SK-N-SH (cell line): ENCODE data around the gene NCAPH2. TPM values are rescaled to one million over a fixed set of nuclear protein-coding genes. Genes with fewer than 3 reads are reported as not detected.

Experiments used
- CTCF ChIA-PET: fragments of 300-600, 350-600 bp; formaldehyde crosslinking; extraction: SDS; loops from one replicate; lab custom pipeline; 2021; lab: Yijun Ruan, JAX
- POLR2A ChIA-PET: fragments of 350-600 bp; sonication (Branson Sonifier 250); formaldehyde crosslinking; extraction: SDS; loops from one replicate; lab custom pipeline; 2020; ENCODE audit warnings: antibody characterized with exemption, inconsistent platforms; lab: Yijun Ruan, JAX
- DNase-seq: peaks from one replicate; pipeline ENCODE4 v3.0.0; 2012
- H2AFZ ChIP-seq: fragments of 200-600 bp; sonication (generic); 2 replicates; pipeline ENCODE4 v1.8.1; 2016; ENCODE audit warnings: antibody characterized with exemption, mild to moderate bottlenecking, low read depth
- H3F3A ChIP-seq: fragments of 200-600 bp; sonication (generic); replicated peaks from 2 replicates; pipeline ENCODE3; 2016; ENCODE audit warnings: antibody characterized with exemption, mild to moderate bottlenecking; ENCODE audit not compliant: insufficient read depth
- H3K27ac ChIP-seq, 2 experiments: fragments of 200-500 bp in 1 of 2; fragments of 200-600 bp in 1 of 2; sonication (Bioruptor generic) in 1 of 2; sonication (generic), shearing (Covaris generic) in 1 of 2; 2 replicates each; pipeline versions ENCODE4 v1.5.1 to v1.6.1; 2014 to 2016; ENCODE audit warnings: low read depth in 2 of 2, inconsistent platforms in 1 of 2, low read length in 1 of 2, mild to moderate bottlenecking in 1 of 2, mixed read lengths in 1 of 2
- H3K27me3 ChIP-seq: fragments of 200-600 bp; sonication (generic), shearing (Covaris generic); 2 replicates; pipeline ENCODE4 v1.6.1; 2016; ENCODE audit warnings: mixed run types; ENCODE audit not compliant: insufficient read depth
- H3K36me3 ChIP-seq, 2 experiments: fragments of 200-500 bp in 1 of 2; fragments of 200-600 bp in 1 of 2; sonication (Bioruptor generic) in 1 of 2; sonication (generic) in 1 of 2; replicated peaks in 1 of 2; 2 replicates each; pipeline versions ENCODE3 to v1.5.1; 2014 to 2016; ENCODE audit warnings: low read length in 1 of 2, mild to moderate bottlenecking in 1 of 2; ENCODE audit not compliant: insufficient read depth in 2 of 2, control insufficient read depth in 1 of 2
- H3K4me1 ChIP-seq, 2 experiments: fragments of 200-500 bp in 1 of 2; fragments of 200-600 bp in 1 of 2; sonication (Bioruptor generic) in 1 of 2; sonication (generic), shearing (Covaris generic) in 1 of 2; 2 replicates each; pipeline versions ENCODE4 v1.5.1 to v1.6.1; 2014 to 2016; ENCODE audit warnings: low read depth in 1 of 2, low read length in 1 of 2, mixed run types in 1 of 2; ENCODE audit not compliant: insufficient read depth in 2 of 2, control insufficient read depth in 1 of 2
- H3K4me2 ChIP-seq: fragments of 200-600 bp; sonication (generic), shearing (Covaris generic); 2 replicates; pipeline ENCODE4 v1.6.1; 2017; ENCODE audit warnings: mixed run types
- H3K4me3 ChIP-seq, 2 experiments: fragments of 200-500 bp in 1 of 2; fragments of 200-600 bp in 1 of 2; sonication (Bioruptor generic) in 1 of 2; sonication (generic), shearing (Covaris generic) in 1 of 2; 2 replicates each; pipeline versions ENCODE4 v1.5.1 to v1.8.1; 2014 to 2016; ENCODE audit warnings: low read depth in 2 of 2, inconsistent platforms in 1 of 2, low read length in 1 of 2, mild to moderate bottlenecking in 1 of 2, mixed read lengths in 1 of 2, moderate library complexity in 1 of 2
- H3K79me2 ChIP-seq: fragments of 200-600 bp; sonication (generic); 2 replicates; pipeline ENCODE4 v1.8.1; 2017; ENCODE audit warnings: mild to moderate bottlenecking; ENCODE audit not compliant: insufficient read depth
- H3K9ac ChIP-seq: fragments of 200-600 bp; sonication (generic); 2 replicates; pipeline ENCODE4 v1.6.1; 2017; ENCODE audit warnings: mixed run types
- H3K9me2 ChIP-seq: fragments of 200-600 bp; sonication (generic); 2 replicates; pipeline ENCODE4 v1.6.1; 2017; ENCODE audit warnings: mixed run types
- H3K9me3 ChIP-seq: fragments of 200-600 bp; sonication (generic); 2 replicates; pipeline ENCODE4 v1.6.1; 2017; ENCODE audit warnings: mixed run types, mild to moderate bottlenecking, moderate library complexity
- H4K20me1 ChIP-seq: fragments of 200-600 bp; sonication (generic); 2 replicates; pipeline ENCODE4 v1.6.1; 2017; ENCODE audit warnings: mild to moderate bottlenecking, mixed run types; ENCODE audit not compliant: insufficient read depth
- ELF1 ChIP-seq: IDR thresholded peaks from 2 replicates; pipeline ENCODE4 v1.4.0; 2012
- EZH2phosphoT487 ChIP-seq: fragments of 200-600 bp; sonication (generic); IDR thresholded peaks from 2 replicates; pipeline ENCODE4 v1.6.1; 2017; ENCODE audit warnings: low read depth, mixed run types, mild to moderate bottlenecking, antibody characterized with exemption, moderate library complexity, borderline replicate concordance
- FOXM1 ChIP-seq: IDR thresholded peaks from 2 replicates; pipeline ENCODE4 v1.4.0; 2012; ENCODE audit warnings: low read depth, mild to moderate bottlenecking
- GABPA ChIP-seq: IDR thresholded peaks from 2 replicates; pipeline ENCODE4 v1.4.0; 2012; ENCODE audit warnings: low read depth, mild to moderate bottlenecking
- GATA2 ChIP-seq: sonication (generic); formaldehyde crosslinking; IDR thresholded peaks from 2 replicates; pipeline ENCODE4 v1.5.0; 2020; ENCODE audit warnings: mild to moderate bottlenecking, missing genetic modification reagents
- IRF3 ChIP-seq: fragments of 150-350 bp; IDR thresholded peaks from 2 replicates; pipeline ENCODE4 v1.6.1; 2016; ENCODE audit warnings: mild to moderate bottlenecking, low read depth, low read length
- JUND ChIP-seq: IDR thresholded peaks from 2 replicates; pipeline ENCODE4 v1.4.0; 2012
- NRF1 ChIP-seq: IDR thresholded peaks from 2 replicates; pipeline ENCODE4 v1.6.1; 2012; ENCODE audit warnings: low read depth, mild to moderate bottlenecking, low read length
- PBX3 ChIP-seq: IDR thresholded peaks from 2 replicates; pipeline ENCODE4; 2012
- POLR2AphosphoS5 ChIP-seq: IDR thresholded peaks from 2 replicates; pipeline ENCODE4 v1.6.1; 2012; ENCODE audit warnings: low read depth, low read length
- RAD21 ChIP-seq: IDR thresholded peaks from 2 replicates; pipeline ENCODE4 v1.6.1; 2012; ENCODE audit warnings: mild to moderate bottlenecking, low read length
- RCOR1 ChIP-seq: fragments of 150-350 bp; IDR thresholded peaks from 2 replicates; pipeline ENCODE4 v1.6.1; 2017; ENCODE audit warnings: antibody characterized with exemption, low read length
- REST ChIP-seq: IDR thresholded peaks from 2 replicates; pipeline ENCODE4 v1.6.1; 2012; ENCODE audit warnings: mild to moderate bottlenecking, low read depth, low read length, moderate library complexity
- RFX5 ChIP-seq: IDR thresholded peaks from 2 replicates; pipeline ENCODE4 v1.6.1; 2012; ENCODE audit warnings: mild to moderate bottlenecking, improper control_type of control experiment, low read length
- RXRA ChIP-seq: IDR thresholded peaks from 2 replicates; pipeline ENCODE4 v1.4.0; 2012; ENCODE audit warnings: low read depth, mild to moderate bottlenecking, borderline replicate concordance
- SIN3A ChIP-seq: IDR thresholded peaks from 2 replicates; pipeline ENCODE4 v1.6.1; 2012; ENCODE audit warnings: low read depth, mild to moderate bottlenecking, low read length, moderate library complexity, borderline replicate concordance
- TAF1 ChIP-seq: IDR thresholded peaks from 2 replicates; pipeline ENCODE4 v1.6.1; 2012; ENCODE audit warnings: low read depth, mild to moderate bottlenecking, low read length, moderate library complexity, borderline replicate concordance
- ZBTB33 ChIP-seq: IDR thresholded peaks from 2 replicates; pipeline ENCODE4 v1.4.0; 2012; ENCODE audit warnings: low read depth, borderline replicate concordance
- WGBS: methylation state at CpG from one replicate; pipeline ENCODE4 v1.1.6; 2017; ENCODE audit warnings: low lambda C conversion rate; 5-methylcytosine and 5-hydroxymethylcytosine counted together
- polyA plus RNA-seq, 3 experiments: library from polyadenylated mRNA; depleted of rRNA; stranded (reverse); fragments of >200 nt; gene quantifications; 2 replicates each; pipeline ENCODE4 v1.2.3, GENCODE V29; 2012
- TF ChIP-seq, protein P1 (sequence below): IDR thresholded peaks from 2 replicates; pipeline ENCODE4 v1.4.0; 2012; ENCODE audit warnings: low read depth

Gene NCAPH2
- polyA plus RNA-seq, 1 of the 3 experiments (the other 2 are of a cell fraction), result 22.4 TPM

- Histone ChIP-seq H3F3A (no peaks in the 10 kb centered on the region), H3K27ac (no peak overlapping the region), H2AFZ (no peak overlapping the region), H3K36me3 (peaks cover 0 to 63% of the 10 kb centered on the region in 2 experiments), H3K79me2 (no peaks in the 10 kb centered on the region), H4K20me1 (no peaks in the 10 kb centered on the region), H3K9me2 (no peaks in the 10 kb centered on the region), H3K9me3 (no peaks in the 10 kb centered on the region), H3K27me3 (no peaks in the 10 kb centered on the region), H3K4me3 (no peak overlapping the region), H3K4me2 (no peak overlapping the region), H3K4me1 (no peaks in the 10 kb centered on the region), H3K9ac (no peak overlapping the region)
- POLR2A ChIA-PET, result interaction anchor here (1.0 kb wide), 1 partner anchor 11 kb away, joined by 3 read pairs; the partner anchor contains the start of gene CHKB
- 100% methylated on average over 5 of the region's 26 CpGs for WGBS
- no peak for DNase-seq
- TF ChIP-seq TAF1 (no peak), NRF1 (no peak), RAD21 (no peak), RXRA (no peak), ELF1 (no peak), GATA2 (CRISPR knock-in tag) (no peak), RCOR1 (no peak), EZH2phosphoT487 (no peak), REST (no peak), ZBTB33 (no peak), SIN3A (no peak), PBX3 (no peak), RFX5 (no peak), JUND (no peak), GABPA (no peak), FOXM1 (no peak), POLR2AphosphoS5 (no peak), IRF3 (no peak)
- TF ChIP-seq, protein P1, sequence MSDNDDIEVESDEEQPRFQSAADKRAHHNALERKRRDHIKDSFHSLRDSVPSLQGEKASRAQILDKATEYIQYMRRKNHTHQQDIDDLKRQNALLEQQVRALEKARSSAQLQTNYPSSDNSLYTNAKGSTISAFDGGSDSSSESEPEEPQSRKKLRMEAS, result no peak
- CTCF ChIA-PET, result interaction anchor here (0.7 to 3.2 kb wide), 4 partner anchors 9 to 49 kb away, joined by 3 to 28 read pairs (median 4); partner anchors contain the start of genes SCO2 and SYCE3
Measured at GRCh38 chr22:50571264-50572175, 63.5 kb downstream of the NCAPH2 start.
